ENCODE measurements around the gene TM2D3. TPM values are rescaled to one million over a fixed set of nuclear protein-coding genes. Genes with fewer than 3 reads are reported as not detected.

The TM2D3 gene
- total and polyA plus RNA-seq, 2 donors (not counting 1 experiment from before 2014, with no cell fraction given) = 35.5 to 63.5 TPM

GRCh38 chr15:101620671-101621070, 31.5 kb downstream of the TM2D3 start:
- intact Hi-C loops (cut with micrococcal nuclease) = no loop called here
- Histone ChIP-seq H3K9me3 (ENCODE audit: control extremely low read depth in 1 of 3, control insufficient read depth in 2 of 3, insufficient read depth in 1 of 3, low read length in 2 of 3) (peaks cover 0 to 3% (median 3%) of the 10 kb centered on the region in 3 donors), H3K79me2 (ENCODE audit: control insufficient read depth, insufficient read depth, low read length) (peaks cover 3% of the 10 kb centered on the region), H3K4me2 (replicated peaks; ENCODE audit: low read depth, low read length, poor library complexity, severe bottlenecking) (no peak overlapping the region), H3K4me1 (ENCODE audit: control insufficient read depth in 2 of 2, insufficient read depth in 2 of 2, low read length in 2 of 2) (peaks cover 0 to 4% of the 10 kb centered on the region in 2 donors), H3K27me3 (replicated peaks in 1 of 4; ENCODE audit: control extremely low read depth in 1 of 4, control insufficient read depth in 3 of 4, insufficient read depth in 4 of 4, low read length in 3 of 4) (no peaks in the 10 kb centered on the region), H4K20me1 (ENCODE audit: control insufficient read depth, insufficient read depth, low read length, poor library complexity, severe bottlenecking) (no peaks in the 10 kb centered on the region), H3K36me3 (replicated peaks in 1 of 2; ENCODE audit: control extremely low read depth in 1 of 2, control insufficient read depth in 1 of 2, extremely low read depth in 1 of 2, insufficient read depth in 2 of 2, low read length in 1 of 2) (peaks cover 0 to 11% of the 10 kb centered on the region in 2 experiments), H2AFZ (ENCODE audit: insufficient read depth, low read depth, low read length, poor library complexity, severe bottlenecking) (no peak overlapping the region), H3K9ac (ENCODE audit: low read length) (no peak overlapping the region), H3K27ac (ENCODE audit: low read length in 2 of 2) (no peak overlapping the region), H3K4me3 (ENCODE audit: control extremely low read depth in 1 of 5, extremely low read depth in 1 of 5, insufficient read depth in 1 of 5, low read depth in 2 of 5, low read length in 4 of 5) (no peak overlapping the region)
- peaks cover 9% of the 10 kb centered on the region for H3K9me3 Mint-ChIP-seq (ENCODE audit: insufficient read depth)
- H3K27ac Mint-ChIP-seq = no peak overlapping the region
- 78% methylated on average over 10 of the region's 10 CpGs for whole genome bisulfite sequencing (ENCODE audit: insufficient coverage)
- ATAC-seq (ENCODE audit: low read depth) (no peak), DNase-seq (no peak)
- no peak overlapping the region for H3K4me3 Mint-ChIP-seq
- ChIA-PET CTCF (interaction anchor here (1.6 kb wide), 1 partner anchor 20 kb away, joined by 4 read pairs; no protein-coding TSS in a partner anchor), POLR2A (no interaction called here)
- no peaks in the 10 kb centered on the region for H3K27me3 Mint-ChIP-seq
- peaks cover 3% of the 10 kb centered on the region for H3K4me1 Mint-ChIP-seq
- TF ChIP-seq, protein P1, sequence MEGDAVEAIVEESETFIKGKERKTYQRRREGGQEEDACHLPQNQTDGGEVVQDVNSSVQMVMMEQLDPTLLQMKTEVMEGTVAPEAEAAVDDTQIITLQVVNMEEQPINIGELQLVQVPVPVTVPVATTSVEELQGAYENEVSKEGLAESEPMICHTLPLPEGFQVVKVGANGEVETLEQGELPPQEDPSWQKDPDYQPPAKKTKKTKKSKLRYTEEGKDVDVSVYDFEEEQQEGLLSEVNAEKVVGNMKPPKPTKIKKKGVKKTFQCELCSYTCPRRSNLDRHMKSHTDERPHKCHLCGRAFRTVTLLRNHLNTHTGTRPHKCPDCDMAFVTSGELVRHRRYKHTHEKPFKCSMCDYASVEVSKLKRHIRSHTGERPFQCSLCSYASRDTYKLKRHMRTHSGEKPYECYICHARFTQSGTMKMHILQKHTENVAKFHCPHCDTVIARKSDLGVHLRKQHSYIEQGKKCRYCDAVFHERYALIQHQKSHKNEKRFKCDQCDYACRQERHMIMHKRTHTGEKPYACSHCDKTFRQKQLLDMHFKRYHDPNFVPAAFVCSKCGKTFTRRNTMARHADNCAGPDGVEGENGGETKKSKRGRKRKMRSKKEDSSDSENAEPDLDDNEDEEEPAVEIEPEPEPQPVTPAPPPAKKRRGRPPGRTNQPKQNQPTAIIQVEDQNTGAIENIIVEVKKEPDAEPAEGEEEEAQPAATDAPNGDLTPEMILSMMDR (IDR thresholded peaks at IDR 0.05) = no peak
- TF ChIP-seq EZH2 (IDR thresholded peaks at IDR 0.05; ENCODE audit: borderline replicate concordance, insufficient read depth, low read depth, low read length, poor library complexity, severe bottlenecking) = no peak

- no peak for ATAC-seq (ENCODE audit: low read depth)
- peaks cover 3% of the 10 kb centered on the region for H3K4me1 Mint-ChIP-seq
- ChIA-PET POLR2A (no interaction called here), CTCF (no interaction called here)
- no peak overlapping the region for H3K4me3 Mint-ChIP-seq
- peaks cover 9% of the 10 kb centered on the region for H3K9me3 Mint-ChIP-seq (ENCODE audit: insufficient read depth)
- WGBS (ENCODE audit: insufficient coverage) = 100% methylated on average over 1 of the region's 6 CpGs
- Histone ChIP-seq H3K36me3 (replicated peaks in 1 of 2; ENCODE audit: control extremely low read depth in 1 of 2, control insufficient read depth in 1 of 2, extremely low read depth in 1 of 2, insufficient read depth in 2 of 2, low read length in 1 of 2) (peaks cover 0 to 9% of the 10 kb centered on the region in 2 experiments), H3K79me2 (ENCODE audit: control insufficient read depth, insufficient read depth, low read length) (no peaks in the 10 kb centered on the region), H3K4me2 (replicated peaks; ENCODE audit: low read depth, low read length, poor library complexity, severe bottlenecking) (no peak overlapping the region), H3K4me3 (ENCODE audit: control extremely low read depth in 1 of 5, extremely low read depth in 1 of 5, insufficient read depth in 1 of 5, low read depth in 2 of 5, low read length in 4 of 5) (no peak overlapping the region), H3K4me1 (ENCODE audit: control insufficient read depth in 2 of 2, insufficient read depth in 2 of 2, low read length in 2 of 2) (peaks cover 0 to 4% of the 10 kb centered on the region in 2 donors), H2AFZ (ENCODE audit: insufficient read depth, low read depth, low read length, poor library complexity, severe bottlenecking) (no peak overlapping the region), H3K27ac (ENCODE audit: low read length in 2 of 2) (no peak overlapping the region), H3K9ac (ENCODE audit: low read length) (no peak overlapping the region), H3K27me3 (replicated peaks in 1 of 4; ENCODE audit: control extremely low read depth in 1 of 4, control insufficient read depth in 3 of 4, insufficient read depth in 4 of 4, low read length in 3 of 4) (no peaks in the 10 kb centered on the region), H4K20me1 (ENCODE audit: control insufficient read depth, insufficient read depth, low read length, poor library complexity, severe bottlenecking) (no peaks in the 10 kb centered on the region), H3K9me3 (ENCODE audit: control extremely low read depth in 1 of 3, control insufficient read depth in 2 of 3, insufficient read depth in 1 of 3, low read length in 2 of 3) (peaks cover 0 to 3% (median 0%) of the 10 kb centered on the region in 3 donors)
- TF ChIP-seq, protein P1 (IDR thresholded peaks at IDR 0.05) = no peak
- TF ChIP-seq EZH2 (IDR thresholded peaks at IDR 0.05; ENCODE audit: borderline replicate concordance, insufficient read depth, low read depth, low read length, poor library complexity, severe bottlenecking) = no peak
- H3K27me3 Mint-ChIP-seq = no peaks in the 10 kb centered on the region
- intact Hi-C loops (cut with micrococcal nuclease) = no loop called here
- no peak for DNase-seq
- no peak overlapping the region for H3K27ac Mint-ChIP-seq
Measured at GRCh38 chr15:101619615-101619865, 32.6 kb downstream of the TM2D3 start.

All from B cell (primary cell).